Left renal cortex interstitium (tissue), 4 donors: ENCODE data around the gene ELMO2. TPM values are rescaled to one million over a fixed set of nuclear protein-coding genes. Genes with fewer than 3 reads are reported as not detected.

Source experiments
- DNase-seq, 4 donors: peaks; one replicate each; pipeline ENCODE4 v3.0.0-alpha.2; 2013; ENCODE audit warnings: low read depth in 4 of 4, low spot score in 2 of 4, missing footprints in 1 of 4
- polyA plus RNA-seq, 4 donors: library from polyadenylated mRNA; unstranded; fragments of 120-200 nt; gene quantifications; one replicate each; pipeline ENCODE4 v1.2.1, GENCODE V29; 2013; ENCODE audit not compliant: insufficient read length in 4 of 4

The ELMO2 gene
- polyA plus RNA-seq, 4 donors, result 60.7 to 76.3 (median 66.9) TPM

DNA sequence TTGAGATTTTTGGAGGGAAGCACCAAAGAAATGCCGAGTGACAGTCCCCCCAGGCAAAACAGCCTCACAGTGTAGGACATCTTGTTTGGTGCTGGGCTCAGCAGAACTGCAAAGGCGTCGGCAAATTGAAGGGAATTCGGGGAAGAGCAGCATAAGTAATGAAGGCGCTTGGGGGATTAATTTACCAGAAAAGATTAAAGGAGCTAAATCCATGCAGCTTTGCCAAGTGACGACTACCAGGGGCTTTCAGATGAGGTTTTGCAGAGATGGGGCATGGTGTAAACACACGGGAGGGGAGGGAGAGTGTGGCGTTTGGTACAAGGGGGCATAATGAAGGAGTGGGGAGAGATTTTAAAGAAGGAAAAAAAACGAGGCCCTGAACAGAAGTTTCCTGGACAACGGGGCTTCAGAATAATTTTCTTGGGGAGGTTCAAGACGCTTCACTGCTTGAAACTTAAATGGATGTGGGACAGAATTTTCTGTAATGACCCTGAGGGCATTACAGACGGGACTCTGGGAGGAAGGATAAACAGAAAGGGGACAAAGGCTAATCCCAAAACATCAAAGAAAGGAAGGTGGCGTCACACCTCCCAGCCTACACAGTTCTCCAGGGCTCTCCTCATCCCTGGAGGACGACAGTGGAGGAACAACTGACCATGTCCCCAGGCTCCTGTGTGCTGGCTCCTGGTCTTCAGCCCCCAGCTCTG is 52.8 kb downstream of the ELMO2 start:
- DNase-seq, result no peak

GRCh38 chr20:46352370-46352938 is 54.0 kb downstream of the ELMO2 start:
- no peak for DNase-seq

- no peak for DNase-seq
These were observed 54.9 kb downstream of the ELMO2 start for GRCh38 chr20:46351357-46352058.

- DNase-seq, result no peak
These were observed 55.5 kb downstream of the ELMO2 start for GRCh38 chr20:46350986-46351267.

DNA sequence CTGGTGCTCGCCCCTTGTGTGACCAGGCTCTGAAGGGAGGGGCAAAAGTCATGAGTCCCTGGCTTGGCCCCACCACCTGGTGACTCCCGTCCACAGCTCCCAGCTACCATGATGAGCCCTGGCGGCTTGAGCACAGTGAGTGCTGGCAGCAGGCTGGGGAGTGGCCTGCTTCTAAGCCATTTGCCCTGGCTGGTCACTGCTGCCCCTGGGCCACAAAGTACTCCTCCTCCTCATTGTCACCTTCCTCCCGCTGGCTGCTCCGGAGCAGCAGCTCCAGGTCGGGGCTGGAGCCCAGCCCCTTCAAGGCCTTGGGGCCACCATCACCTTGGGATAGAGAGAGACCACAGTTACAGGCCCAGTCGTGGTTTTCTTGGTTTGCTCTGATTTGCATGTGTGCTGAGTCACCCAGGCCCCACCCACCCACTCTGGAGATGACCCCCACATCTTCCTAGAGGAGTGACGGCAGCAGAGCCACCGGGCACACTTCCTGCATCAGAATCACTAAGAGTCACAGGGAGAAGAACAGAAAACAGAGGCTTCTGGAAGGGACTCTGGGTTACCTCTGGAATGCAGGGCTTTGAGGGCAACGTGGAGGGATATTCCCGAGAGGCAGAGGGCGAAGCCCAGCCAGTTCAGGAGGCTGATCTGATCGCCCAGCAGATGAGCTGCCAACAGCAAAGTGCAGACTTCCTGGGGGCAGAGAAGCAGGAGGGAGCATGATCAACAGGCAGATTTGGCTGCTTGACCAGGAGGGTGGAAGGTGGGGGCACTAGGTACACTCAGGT is 56.0 kb downstream of the ELMO2 start:
- DNase-seq, result no peak

DNA sequence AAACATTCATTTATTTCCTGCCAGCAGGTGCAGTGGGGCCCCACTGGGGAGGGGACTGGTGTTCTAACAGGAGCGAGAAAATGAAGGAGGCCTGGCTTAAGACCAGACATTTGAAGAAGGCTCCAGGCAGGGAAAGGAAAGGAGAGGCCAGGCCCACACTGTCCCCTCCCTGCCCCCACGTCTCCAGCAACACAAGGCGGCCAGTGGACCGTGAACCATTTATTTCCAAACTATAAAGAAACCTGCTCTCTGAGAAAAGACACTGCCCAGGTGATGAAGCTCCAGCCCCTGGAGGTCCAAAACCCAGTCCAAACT is 56.7 kb downstream of the ELMO2 start:
- DNase-seq, result no peak

GRCh38 chr20:46349035-46349741 is 57.2 kb downstream of the ELMO2 start:
- DNase-seq, result no peak

DNA sequence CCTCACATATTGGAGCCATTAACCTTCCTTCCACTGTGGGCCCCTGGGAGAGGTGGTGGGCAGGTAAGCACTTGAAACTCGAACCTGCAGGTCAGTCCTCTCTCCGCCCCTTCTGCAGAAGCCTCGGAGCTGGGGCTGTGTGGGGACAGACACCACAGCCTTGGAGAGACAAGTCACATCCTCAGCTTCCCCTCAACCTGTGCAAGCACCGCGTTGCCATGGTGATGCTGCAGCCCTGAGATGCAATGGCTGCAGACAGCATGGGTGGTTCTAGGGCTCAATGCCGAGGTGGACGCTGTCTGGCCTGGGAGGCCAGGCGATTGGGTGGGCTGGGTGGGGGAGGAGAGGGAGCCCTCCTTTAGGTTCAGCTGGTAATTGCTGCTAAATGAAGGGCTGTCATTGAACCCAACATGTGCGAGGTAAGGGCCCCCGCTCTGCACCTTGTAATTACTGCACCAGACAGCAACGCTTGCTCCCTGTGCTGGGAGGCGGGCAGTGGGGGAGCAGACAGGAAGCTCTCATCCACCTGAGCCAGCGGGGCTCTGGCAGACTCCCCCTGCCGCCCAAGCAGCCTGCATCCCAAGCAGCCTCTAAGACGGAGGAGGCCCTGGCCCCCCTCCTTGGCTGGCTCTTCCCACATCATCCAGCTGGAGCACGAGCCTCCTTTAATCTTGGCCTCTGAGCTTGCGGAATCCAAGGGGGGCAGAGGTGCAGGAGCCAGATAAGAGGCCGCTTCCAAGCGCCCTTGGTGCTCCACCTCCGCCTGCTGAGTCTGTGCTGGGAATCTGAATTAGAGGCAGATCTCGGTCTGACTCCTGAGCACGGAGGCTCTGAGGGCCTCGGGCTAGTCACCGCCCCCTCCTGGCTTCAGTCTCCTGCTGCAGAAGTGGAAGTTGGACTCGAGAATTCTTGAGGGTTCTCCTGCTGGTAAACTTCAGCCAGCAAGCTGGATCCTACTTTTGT is 58.3 kb downstream of the ELMO2 start:
- DNase-seq, result no peak

- no peak for DNase-seq
These were observed 59.6 kb downstream of the ELMO2 start for GRCh38 chr20:46346770-46347169.

GRCh38 chr20:46344488-46345162 is 61.8 kb downstream of the ELMO2 start:
- DNase-seq, result no peak

- no peak for DNase-seq
These were observed 62.4 kb downstream of the ELMO2 start for GRCh38 chr20:46343975-46344357.

GRCh38 chr20:46343348-46343974 is 63.0 kb downstream of the ELMO2 start:
- DNase-seq, result no peak

- DNase-seq, result no peak
These were observed 63.7 kb downstream of the ELMO2 start for GRCh38 chr20:46342451-46343347.

- no peak for DNase-seq
These were observed 64.4 kb downstream of the ELMO2 start for GRCh38 chr20:46342010-46342378.

DNA sequence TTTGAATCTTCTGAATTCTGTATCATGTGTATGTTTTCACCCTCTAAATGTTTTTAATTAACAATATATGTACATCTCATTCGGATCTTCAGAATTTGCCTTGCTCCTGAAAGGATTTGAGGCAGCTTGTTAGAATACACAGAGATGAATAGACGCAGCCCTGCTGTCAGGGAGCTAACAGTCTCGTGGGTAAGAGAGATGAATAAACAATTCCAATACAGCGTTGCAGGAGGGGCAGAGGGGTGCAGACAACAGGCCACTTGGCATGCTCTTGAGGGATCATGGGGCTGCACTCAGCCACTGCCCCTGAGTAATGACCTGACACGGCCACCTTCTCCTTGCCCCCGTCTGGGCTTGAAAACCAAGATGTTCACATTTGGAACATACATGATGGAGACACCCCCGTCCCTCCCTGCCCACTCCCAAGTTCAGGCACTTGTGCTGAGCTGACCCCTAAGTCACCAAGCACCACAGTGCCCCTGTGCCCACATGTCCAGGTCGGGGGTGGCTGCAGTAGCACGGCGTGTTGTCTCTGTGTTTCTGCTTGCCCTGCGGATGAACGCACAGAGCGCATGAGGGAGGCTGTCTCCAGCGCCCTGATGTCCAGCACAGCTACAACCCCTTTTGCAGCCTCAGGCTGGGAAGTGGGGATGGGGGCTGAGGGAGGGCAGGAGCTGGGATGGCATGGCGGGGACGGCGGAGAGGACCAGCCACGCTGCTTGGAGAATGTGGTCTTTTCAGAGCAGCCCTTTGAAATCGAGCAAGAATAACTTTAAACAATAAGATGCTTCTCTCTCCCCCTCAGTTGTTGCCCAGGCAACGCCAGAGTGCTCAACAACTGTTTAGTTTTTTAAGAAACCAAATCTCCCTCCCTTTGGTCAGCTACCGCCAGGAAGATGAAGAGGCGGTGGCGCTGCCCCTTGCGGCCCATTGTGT is 65.1 kb downstream of the ELMO2 start:
- no peak for DNase-seq

GRCh38 chr20:46339037-46339436 is 67.4 kb downstream of the ELMO2 start:
- no peak for DNase-seq

- DNase-seq, result no peak
These were observed 69.7 kb downstream of the ELMO2 start for GRCh38 chr20:46336735-46337134.
